NCI-H1105 (cell line): ENCODE results near the gene LRRC73.
"Not testable (repeated sequence)": the region's sequence is repeated elsewhere in the genome, so short reads cannot be mapped to it uniquely, and the experiment has no call there.

Source experiments
- DNase-seq: peaks from one replicate; lab custom pipeline; 2025; lab: John Stamatoyannopoulos, UW

The LRRC73 gene

DNA sequence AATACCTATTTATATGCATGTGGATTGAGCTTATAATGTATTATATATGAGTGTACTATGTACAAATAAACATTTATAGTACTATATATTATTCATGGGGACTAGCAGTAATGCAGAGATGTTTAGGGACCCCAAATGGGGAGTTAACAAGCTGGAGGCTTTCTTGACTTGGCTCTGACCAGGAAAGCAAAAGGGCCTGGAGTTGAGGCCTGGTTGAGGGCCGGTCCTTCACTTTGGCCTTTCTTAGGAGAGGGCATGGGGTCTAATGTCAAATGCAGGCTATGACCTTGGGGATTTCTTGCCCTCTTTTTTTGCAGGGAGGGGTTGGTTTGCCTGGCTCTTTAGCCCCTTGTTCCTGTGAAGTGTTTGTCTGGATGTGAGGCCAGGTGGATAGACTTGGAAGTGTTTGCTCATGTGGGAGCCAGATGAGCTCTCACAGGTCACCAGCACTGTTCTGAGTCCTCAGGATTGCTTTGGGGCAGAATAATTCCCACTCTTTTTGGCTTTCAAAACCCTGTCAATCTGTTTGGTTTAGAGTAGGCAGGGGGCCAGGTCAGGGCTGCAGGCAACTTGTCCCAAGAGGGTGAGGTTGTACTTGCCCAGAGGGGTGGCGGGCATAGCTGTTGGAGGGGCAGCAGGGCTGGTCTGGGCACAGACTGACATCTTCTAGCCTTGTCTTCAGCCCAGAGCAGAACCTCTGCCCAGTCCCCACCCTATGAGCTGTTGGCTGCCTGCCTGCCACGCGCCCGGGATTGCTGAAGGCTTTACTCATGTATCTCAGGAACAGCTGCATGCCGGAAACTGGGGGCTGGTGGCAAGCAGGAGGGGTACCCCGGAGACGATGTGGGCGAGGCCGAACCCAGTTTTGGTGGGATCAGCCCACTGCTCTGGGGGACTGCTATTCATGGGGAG lies 18.1 kb downstream of the LRRC73 start:
- DNase-seq: no peak

DNA sequence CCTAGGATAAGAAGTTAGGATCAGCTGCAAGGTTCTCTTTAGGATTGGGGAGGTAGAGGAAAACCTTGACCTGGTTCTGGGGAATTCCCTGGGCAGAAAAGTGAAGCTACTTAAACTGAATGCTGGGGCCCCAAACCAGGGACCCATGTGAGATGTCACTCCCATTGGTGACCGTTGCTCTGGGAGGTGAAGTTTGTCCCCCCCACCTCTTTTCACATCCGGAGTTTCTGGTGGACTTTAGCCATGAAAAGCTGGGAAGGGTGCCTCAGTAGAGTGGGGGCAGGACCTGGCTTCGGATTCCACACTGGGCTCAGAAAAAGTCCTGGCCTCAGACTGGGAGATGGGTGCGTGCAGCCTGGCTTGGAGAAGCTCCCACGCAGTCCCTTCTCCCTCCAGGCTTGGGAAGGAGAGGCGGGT lies 19.6 kb downstream of the LRRC73 start:
- no peak for DNase-seq

DNA sequence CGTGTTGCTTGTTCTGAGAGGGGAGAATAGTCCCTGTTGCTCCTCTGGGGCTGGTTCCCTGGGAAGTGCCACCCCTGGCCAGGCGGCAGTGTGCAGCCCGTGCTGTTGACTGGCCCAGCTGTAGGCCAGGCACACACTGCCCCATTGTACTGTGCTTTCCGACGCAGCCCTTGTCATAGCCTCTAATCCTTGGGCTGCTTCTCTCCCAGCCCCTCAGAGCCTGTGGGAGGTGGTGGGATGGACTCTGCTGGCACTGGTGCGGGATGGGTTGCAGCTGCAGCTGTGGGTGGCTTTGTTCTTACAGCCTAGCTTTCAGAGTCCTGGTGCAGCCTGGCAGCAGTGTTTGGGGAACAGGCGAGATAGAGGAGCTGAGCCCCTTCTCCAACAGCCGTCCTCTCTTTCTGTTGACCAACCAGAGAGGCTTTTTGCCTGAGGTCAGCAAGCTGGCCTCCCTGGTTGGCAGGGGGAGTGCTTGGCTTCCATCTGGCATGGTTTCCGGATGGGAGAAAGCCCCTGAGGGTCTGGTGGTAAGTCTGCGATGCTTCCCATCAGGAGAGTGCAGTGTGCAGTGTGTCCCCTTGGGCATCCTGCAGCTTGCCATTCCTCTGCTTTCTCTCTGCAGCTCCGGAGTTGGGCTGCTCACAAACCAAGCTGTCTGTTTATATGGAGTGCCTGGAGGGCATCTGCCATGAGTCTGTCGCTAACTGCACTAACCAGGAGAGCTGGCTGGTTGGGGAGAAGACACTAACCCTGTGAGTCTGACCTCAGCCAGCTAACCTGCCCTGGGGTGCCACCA lies 20.7 kb downstream of the LRRC73 start:
- no peak for DNase-seq

DNA sequence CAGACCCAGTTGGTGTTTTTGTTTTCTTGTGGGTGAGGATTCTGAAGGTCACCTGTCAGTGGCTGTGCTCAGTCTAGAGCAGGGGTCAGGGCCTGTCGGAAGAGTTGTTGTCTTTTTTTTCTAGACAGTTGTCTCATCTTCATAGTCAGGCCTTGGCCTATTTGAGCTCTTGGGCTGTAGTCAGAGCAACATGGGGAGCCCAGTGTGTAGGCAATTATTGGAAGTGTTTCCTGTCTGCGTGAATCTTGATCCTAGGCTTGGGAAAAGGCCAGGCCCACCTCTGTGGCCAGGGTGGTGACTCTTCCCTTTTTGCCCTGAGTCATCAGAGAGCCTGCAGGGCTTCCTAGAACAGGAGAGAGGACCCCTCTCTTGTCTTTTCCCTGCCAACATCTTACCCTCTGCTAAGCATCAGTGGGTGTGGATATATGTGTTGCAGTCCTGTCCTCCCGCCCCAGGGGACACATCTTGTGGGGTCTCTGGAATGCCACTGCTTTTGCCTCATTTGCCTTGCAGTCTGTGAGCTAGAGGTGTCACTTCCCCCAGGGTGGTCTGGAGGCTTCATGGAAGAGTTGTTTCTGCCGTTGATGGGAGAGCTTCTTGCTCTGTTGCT lies 21.4 kb downstream of the LRRC73 start:
- no peak for DNase-seq

DNA sequence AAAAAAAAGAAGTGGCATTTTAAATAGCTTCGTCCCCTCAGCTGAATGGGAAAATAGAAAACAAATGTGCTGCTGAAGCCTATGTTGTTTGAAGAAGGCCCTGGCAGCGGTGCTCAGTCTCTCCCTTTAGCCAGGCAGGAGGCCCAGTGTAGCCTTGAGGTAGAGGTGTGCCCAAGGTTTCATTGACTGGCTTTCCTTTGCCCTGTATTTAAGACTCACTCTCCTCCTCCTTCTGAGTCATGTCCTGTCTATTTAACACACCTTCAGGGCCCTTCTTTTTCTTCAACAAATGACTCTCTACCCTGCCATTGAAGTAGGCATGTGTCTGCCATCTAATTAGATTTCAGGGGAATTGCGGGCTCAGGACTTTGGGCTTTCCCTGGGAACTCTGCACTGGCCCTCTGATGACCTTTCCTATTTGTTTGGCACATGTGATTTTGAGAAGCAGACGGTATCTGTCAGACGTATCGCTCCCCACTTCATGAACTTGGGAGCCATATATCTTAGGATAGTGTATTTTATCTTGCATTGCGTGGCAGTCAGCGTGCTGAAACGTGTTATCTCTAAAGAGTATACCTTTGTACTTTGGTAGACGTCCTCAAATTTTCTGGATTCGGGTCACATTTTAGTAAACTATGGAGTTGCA lies 28.4 kb downstream of the LRRC73 start:
- DNase-seq: no peak

DNA sequence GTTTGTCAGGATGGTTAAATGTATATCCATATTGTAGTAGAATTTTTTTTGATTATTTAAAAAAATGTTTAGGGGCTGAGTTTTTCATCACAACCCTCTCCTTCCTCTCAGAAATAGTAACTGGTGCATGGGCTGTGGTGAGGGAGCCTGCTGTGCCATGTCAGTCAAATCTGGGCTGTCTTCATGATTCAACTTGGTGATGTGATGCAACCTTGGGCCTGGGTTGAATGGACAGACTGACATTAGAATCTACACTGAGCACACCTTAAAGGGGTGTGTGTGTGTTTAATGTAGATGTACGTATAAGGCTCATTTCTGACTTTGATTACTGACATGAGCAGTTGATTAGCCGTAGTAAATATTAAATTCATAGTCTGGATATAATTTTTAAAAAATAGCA lies 29.1 kb downstream of the LRRC73 start:
- DNase-seq: no peak

- no peak for DNase-seq
Observed at GRCh38 chr6:43478008-43478372, 32.2 kb downstream of the LRRC73 start.

- peak; percentile 94 for DNase-seq
Observed at GRCh38 chr6:43477235-43478007, 32.7 kb downstream of the LRRC73 start, which contains the start of gene TJAP1. TSS of gene TJAP1 (plus strand) at chr6:43477570. CDS start at chr6:43499002, 21,432 bp downstream.

DNA sequence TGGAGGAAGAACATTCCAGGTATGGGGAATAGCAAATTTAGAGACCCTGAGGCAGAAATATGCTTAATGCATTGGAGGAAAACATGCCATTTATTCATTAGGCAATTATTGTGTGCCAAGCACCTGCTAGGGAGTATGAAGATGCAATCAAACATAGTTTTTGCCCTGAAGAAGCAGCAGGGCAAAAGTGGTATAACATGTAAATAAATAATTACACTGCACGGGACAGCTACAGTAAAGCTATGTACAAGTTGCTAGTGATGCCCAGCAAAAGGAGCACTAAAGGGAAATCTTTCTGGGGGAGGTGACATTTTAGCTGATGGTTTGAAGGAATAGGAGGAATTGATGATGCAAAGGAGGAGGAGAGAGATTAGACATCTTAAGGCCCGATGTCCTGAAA lies 33.4 kb downstream of the LRRC73 start:
- DNase-seq: no peak

DNA sequence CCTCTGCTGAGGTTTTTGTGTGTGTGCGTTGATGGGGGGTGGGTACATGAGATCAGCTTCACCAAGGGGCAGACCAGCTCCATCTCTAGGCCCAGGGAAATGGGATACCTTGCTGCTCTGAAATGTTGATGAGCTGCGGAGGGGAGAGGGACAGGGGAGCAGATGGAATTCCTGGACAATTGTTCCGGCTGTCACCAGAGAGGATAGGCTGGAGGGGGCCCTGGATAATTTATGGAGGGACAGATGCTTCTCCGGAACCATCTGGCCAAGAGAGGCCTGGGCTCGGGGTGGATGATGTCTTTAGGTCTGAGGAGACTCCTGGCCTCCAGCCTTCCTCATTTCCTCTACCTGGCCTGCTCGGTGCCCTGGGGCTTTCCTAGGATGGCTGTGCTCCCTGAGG lies 34.6 kb downstream of the LRRC73 start:
- DNase-seq: no peak

DNA sequence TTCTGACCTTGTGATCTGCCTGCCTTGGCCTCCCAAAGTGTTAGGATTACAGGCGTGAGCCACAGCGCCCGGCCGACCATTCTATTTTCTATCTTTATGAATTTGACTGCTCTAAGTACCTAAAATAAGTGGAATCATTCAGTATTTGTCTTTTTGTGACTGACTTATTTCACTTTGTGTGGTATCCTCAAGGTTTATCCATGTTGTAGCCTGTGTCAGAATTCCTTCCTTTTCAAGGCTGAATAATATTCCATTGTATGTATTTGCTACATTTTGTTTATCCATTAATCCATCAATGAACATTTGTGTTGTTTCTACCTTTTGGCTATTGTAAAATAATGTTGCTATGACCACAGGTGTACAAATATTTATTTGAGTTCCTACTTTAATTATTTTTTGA lies 37.6 kb downstream of the LRRC73 start:
- no peak for DNase-seq

- no peak for DNase-seq
Observed at GRCh38 chr6:43471399-43471798, 38.7 kb downstream of the LRRC73 start.

DNA sequence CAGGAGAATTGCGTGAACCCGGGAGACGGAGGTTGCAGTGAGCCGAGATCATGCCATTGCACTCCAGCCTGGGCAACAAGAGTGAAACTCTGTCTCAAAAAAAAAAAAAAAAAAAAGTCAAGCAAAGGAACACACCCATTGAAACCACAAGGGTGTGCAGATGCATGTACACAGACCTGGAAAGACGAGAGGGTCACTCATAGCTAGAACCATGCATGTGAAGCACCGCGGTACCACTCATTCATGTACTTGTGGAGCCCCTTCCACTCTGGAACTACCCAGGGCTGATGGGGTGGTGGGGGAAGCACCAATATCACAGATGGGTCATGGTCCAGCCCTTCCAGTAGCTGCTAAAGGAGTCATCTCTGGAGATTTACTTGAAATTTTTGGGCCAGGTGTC lies 40.2 kb downstream of the LRRC73 start:
- DNase-seq: no peak

- no peak for DNase-seq
Observed at GRCh38 chr6:43468748-43469681, 41.1 kb downstream of the LRRC73 start.

DNA sequence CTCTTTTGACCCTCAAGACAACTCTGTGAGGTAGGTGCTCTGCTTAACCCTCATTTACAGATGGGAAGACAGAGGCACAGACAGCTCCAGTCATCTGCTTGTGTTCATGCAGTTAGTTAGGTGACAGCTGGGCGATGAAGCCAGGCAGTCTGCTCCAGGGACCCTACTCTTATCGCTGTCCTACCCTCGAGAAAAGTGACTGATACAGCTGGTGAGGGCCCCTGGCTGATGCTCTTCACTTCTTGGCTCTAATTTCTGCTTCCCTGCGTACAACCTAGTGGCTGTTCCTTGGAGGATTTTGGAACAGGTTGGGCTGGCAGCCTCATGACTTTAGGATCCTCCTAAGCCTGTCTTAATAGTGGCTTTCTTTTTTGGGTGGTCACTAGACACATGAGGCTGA lies 41.9 kb downstream of the LRRC73 start:
- DNase-seq: no peak

DNA sequence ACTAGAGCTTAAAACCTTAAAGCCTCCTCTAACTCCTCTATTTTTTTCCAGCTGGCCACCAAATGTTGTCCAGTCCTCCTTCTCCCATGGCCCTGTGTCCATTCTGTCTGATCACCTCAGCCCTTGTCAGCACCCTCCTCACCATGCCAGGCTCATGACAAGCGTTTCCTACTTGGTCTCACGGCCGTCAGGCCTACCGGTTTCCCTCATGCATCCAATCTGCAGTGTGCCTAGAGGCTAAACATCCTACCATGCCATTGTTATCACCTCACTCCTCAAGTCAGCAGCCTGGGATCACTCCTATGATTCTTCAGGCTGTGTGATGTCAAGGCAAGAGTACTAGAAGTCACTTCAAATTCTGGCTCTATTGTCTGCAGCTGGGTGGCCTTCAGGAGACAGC lies 42.4 kb downstream of the LRRC73 start:
- DNase-seq: no peak

GRCh38 chr6:43467265-43467664 lies 42.9 kb downstream of the LRRC73 start:
- not testable (repeated sequence) for DNase-seq

DNA sequence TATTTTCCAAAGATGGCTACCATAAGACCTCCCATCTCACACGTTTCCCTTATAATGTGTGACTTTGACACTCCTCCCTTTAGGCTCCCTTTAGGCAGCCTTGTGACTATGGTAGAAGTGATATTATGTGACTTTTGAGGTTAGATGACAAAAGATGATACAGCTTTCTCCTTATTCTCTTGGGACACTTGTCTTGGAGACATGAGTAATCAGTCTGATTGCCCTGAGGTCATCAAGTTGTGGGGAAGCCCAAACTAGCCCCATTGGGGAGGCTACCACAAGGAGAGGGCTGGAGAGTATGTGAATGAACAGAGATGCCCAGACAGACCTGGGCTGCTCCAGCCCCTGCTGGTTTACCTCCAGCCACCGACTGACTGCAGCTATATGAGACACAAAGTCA lies 44.2 kb downstream of the LRRC73 start:
- DNase-seq: no peak

DNA sequence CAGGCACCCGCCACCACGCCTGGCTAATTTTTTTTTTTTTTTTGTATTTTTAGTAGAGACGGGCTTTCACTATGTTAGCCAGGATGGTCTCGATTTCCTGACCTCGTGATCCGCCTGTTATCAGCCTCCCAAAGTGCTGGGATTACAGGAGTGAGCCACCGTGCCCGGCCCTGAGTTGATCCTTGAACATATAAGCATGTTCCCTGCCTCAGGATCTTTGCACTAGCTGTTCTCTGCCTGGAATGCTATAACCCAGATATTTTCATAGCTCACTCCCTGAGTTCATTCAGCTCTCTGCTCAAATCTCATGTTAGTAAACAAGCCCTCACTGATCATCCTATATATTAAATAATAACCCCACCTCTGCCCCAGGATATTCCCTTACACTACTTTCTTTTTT lies 45.8 kb downstream of the LRRC73 start:
- DNase-seq: no peak

DNA sequence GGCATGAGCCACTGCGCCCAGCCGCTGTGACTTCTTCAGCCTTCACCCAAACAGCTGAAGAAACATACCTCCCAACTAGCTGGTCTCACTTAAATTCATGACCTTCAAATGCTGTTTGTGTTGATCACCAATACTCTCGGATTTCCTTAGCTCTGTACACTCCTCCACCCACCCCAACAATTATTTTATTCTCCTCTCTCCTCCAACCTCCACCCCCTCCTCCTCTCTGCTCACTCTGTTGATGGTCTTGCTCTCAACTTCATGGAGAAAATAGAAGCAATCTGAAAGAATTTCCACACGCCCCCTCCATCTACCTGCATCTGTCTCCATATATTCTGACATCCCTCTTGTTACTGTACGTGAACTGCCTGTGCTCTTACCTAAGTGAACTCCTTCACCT lies 48.2 kb downstream of the LRRC73 start:
- no peak for DNase-seq
